NCI-H2107 (cell line): ENCODE results near the gene CELF2.

Source experiments
- DNase-seq: peaks from one replicate; lab custom pipeline; 2025; lab: John Stamatoyannopoulos, UW

The CELF2 gene

DNA sequence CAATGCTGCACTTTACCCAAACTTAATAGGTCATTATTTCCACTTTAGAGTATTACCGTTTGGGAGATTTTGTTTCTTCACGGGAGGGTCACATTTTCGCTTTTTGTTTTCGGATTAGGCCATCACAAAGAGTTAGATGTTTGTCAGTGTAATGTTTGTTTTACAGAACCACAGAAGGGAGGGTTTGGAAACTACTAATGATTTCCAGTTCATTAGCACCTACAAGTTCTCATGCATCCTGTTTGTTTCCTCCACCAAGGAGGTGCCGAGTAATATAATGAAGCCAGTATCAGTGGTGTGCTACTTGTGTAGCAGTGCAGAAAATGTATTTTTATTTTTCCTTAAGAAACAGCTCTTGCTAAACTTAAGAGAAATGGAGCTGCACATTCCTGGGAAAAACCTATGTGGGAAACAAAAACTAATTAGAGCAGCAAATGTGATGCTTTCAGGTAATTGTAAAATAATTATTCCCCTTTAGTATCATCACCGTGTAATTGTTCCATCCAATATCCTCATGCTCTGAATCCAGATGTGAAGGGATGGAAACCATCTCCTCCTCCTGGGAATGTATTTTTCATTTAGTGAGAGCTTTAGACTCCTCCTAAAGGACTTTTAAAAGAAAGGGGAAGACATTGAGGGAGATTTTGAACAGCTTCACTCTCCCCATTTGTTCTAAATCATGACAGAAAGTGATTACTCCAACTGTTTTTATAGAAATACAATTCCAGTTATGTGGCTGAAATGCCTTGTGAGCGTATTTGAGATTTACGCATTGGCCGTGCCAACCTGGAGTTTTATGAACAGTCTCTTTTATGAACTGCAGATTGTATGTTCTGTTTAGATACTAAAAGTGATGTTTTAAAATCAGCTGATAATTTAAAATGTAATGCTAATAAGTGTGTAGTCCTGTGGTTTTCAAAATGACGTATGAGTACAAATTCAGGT is 5.6 kb downstream of the CELF2 start:
- no peak for DNase-seq

DNA sequence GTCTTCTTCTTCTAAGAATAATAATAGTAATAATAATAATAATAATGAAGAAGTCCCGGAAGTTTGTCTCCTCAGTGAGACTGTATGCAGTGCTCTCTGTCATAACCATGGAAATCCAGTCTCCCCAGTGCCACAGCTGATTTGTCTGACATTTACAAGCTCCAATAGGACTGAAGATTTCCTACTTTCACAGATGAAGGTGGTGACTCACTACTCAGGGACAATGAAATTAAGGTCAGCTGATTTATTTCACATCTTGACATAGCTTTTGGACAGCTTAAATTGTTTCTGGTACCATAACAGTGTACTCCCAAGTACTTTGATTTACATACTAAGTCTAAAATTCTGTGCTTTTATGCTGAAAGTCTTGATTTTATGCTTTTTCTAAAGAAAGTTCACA is 6.9 kb downstream of the CELF2 start:
- no peak for DNase-seq

DNA sequence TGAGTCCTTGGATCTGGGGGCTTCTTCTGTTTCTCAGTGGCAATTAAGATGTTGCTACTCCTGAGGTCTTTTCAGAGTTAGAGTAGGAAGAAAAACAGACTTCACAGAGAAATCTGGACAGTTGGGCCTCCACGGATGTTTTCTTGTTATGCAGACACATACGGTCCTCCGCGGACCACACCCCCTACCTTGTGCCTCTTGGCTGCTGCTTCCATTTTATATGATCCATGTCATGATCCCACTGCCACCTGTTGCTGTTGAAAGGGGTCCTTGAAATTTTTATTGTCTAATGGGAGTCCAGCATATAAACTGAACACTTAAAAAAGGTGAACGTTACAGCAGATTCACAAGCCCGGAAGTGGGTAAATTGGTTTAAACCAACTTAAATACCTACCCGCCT is 8.3 kb downstream of the CELF2 start:
- no peak for DNase-seq

DNA sequence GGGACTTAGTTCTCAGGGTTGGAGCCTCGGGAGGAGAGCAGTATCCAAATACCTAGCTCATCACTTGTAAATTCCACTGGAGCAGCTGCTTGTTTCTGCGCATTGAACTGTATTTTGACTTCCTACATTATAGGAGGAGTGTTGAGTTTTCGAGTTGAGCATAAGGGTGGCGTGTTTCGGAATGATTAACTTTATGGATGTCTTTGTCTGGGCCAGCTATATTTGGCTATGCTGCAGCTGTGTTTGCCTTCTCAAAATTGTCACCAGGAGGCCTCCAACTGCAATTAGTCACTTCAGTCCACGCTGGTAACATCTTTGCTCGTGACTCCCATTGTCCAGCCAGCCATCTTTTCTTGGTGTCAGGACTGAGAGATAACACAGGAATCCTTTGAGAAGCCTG is 9.1 kb downstream of the CELF2 start:
- no peak for DNase-seq

- DNase-seq, result no peak
These were observed 17.1 kb downstream of the CELF2 start for GRCh38 chr10:11034762-11035161.

- no peak for DNase-seq
These were observed 17.8 kb downstream of the CELF2 start for GRCh38 chr10:11035301-11035991.

GRCh38 chr10:11036424-11037011 is 18.8 kb downstream of the CELF2 start:
- no peak for DNase-seq

GRCh38 chr10:11037991-11038390 is 20.3 kb downstream of the CELF2 start:
- no peak for DNase-seq

DNA sequence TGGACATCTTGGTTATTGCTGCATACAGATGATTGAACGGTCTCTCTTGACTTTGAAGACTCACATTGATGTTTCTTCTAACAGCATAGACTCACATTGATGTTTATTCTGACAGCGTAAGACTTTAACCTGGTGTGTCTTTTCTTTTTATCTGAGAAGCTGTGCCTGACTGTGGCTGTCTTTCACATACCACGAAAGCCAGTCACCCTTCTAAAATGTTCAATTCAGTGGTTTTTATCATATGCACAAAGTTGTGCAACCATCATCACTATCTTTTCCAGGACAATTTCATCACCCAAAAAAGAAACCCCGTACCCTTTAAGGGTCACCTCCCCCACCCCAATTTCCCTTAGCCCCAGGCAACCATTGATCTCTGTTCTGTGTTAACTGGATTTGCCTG is 24.7 kb downstream of the CELF2 start:
- no peak for DNase-seq

GRCh38 chr10:11043039-11043438 is 25.4 kb downstream of the CELF2 start:
- no peak for DNase-seq

DNA sequence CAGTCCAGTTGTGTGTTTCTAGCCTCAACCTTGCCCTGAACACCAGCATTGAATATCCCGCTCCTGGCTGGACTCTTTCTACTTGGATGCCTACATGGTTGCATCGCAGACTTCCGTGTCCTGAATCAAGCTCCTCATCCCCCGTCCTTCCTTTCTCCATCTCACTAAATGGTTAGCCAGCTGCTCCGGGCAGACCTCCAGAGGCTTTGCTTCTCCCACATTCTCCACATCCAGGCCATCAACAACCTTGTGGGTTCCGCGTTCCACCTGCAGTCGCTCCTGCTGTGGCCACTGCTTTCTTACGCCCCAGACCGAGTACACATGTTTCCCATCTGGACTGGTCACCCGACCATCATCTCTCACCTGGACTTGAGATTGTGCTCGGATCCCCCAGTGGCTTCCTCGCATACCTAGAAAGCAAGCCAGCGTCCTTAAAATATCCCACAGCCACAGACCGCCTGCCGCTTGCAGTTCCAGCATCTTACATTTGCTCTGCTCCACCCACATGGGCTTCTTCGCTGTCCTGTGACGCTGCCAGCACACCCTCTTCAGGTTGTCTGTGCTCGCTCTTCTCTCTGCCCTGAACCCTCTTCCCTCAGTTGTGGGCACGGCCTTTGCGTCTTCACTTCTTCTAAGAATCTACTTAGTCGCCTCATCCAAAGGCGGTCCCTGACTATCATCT is 25.9 kb downstream of the CELF2 start:
- no peak for DNase-seq

DNA sequence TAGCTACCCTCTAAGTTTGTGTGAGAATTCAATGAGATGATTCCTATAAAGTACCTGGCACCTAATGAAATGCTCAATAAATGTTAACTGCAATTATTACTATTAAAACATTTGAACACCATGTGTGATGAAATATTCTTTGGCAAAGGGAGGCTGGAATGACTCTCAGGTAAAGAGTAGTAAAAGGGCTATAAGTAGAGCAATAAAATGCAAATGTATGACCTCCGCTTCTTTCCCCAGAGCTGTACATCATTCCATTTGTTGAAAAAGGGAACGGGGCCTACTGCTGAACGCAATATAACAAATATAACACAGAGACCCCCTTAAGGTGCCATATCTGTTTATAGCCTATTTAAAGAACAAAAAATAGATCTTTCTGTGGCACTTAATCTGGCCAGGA is 27.8 kb downstream of the CELF2 start:
- DNase-seq, result no peak

DNA sequence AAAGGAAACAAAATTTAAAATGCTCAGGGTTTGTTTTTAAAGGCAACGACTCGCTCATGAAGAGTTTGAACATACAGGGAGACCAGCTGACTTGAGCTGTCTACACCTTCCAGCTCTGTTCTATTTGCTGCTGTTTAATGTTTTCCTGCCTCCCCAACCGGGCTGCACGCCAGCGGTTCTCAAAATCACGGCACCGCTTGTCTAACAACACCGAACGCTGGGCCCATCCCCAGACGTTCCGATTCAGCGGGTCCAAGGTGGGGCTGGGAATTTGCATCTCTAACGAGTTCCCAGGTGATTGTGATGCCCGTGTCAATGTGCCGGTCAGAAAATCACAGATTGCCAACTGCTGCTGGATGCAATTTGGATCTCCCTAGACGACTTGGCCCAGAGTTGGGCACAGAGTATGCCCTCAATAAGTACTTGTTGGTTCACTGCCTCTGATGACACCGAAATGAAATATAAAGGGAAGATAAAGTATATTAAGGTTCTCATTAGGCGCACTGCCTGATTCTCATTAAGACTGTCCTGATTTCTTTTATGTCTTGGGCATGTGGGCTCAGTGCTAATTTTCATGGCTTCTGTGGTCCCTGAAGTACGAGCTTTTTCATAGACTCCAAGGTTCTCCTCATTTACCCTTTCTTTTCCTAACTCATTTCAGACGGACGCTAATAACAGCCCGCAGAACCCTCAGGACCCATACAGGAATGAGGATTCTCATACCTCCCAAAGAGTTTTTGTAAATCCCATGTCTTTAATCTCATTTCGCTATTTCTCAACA is 28.5 kb downstream of the CELF2 start:
- DNase-seq, result no peak

DNA sequence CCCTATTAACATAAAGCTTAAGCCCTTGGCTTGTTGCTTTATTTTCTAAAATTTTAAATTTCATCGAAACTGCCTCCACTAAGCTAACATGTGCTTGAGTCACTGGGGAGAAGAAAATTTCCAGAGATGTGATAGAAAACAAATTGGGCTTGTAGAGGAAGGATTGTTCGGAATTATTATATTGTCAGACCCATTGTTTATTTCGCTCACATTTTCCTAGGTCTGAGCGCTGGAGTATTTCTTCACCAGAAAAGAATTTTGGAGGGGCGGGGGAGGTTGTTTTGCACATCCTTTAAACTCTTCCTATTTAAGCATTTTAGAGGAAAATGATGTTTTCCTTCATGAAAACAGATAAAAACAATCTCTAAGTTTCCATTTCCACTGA is 29.1 kb downstream of the CELF2 start:
- DNase-seq, result no peak

GRCh38 chr10:11048707-11049278 is 31.1 kb downstream of the CELF2 start:
- DNase-seq, result no peak

DNA sequence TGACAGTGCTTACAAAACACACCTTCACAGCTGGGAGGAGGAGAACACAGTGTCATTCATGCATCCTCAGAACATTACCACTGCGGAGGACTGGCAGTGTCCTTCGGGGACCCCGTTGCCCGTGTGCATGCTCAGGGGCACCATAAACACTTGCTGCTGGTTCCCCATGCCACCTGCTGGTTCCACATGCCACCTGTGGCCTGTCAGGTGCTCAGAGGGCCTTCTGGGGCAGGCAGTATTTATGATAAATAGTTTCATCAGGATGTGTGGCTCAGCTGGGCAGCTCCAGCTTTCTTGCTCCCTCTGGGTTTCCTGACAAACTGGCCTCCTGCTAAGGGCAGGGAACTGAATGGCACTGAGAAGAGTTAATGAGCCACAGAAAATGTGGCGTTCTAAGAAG is 32.1 kb downstream of the CELF2 start:
- no peak for DNase-seq

DNA sequence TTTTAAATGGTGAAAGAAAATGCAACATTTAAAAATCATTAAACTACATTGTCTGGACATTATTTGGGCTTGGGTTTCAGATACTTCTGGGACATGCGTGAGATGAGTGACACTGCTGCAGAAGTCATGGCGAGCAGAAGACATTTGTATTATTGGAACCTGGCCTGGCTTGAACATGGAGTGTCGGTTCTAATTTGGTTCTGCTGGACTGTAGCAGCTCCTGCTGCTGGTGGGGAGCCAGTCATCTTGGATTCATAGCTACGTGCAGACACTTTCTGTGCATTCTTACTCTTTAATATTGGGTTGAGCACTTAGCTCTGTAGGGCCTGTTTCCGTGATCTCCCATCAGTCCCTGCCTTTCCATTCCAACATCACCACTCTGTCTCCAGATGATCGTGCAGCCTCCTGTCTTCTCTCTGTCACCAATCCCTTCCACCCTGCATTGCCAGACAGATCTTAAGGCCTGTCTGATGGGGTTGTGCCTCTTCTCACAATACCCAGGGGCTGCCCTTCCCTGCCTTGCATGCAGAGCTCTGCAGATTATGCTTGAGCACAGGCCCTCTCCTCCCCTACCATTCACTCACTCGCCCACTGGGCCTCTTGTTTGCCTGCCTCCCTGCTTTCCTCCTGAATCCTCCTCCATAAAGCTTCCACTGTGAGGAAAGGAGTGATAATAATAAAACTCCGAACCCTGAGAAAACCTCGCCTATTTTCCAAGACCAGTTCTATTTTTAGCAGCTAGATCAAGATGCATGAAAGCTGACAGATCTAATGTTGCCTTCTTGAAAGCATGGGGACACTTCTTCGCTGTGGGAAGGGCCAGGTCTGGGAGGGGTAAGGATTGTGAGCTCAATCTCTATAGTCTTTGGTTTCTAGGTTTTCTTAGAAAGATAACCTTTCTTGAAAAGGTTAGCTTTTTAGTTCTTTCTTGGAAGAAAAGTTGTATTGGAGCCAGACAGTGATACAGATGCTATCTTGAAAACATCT is 32.9 kb downstream of the CELF2 start:
- DNase-seq, result no peak

GRCh38 chr10:11057018-11057417 is 39.3 kb downstream of the CELF2 start:
- no peak for DNase-seq

- DNase-seq, result no peak
These were observed 39.8 kb downstream of the CELF2 start for GRCh38 chr10:11057448-11057847.

GRCh38 chr10:11057994-11058393 is 40.3 kb downstream of the CELF2 start:
- no peak for DNase-seq
